IMR-90 (cell line): ENCODE measurements around the gene LAMA2. TPM values are rescaled to one million over a fixed set of nuclear protein-coding genes. Genes with fewer than 3 reads are reported as not detected.

Experiments
- ATAC-seq: fragments of 200-7000 bp; cut with Tn5 transposase; 2 replicates; pipeline ENCODE4 v1.9.1; 2020; ENCODE audit warnings: low read depth, mild to moderate bottlenecking, moderate library complexity
- BruUV-seq: library from RNA; stranded (reverse); fragments of 400-500 nt; replicated peaks from 2 replicates; lab custom pipeline; 2021; lab: Mats Ljungman, UMichigan
- CTCF ChIA-PET: fragments of 300-600 bp; formaldehyde crosslinking; extraction: SDS; loops from one replicate; lab custom pipeline; 2021; ENCODE audit warnings: antibody characterized with exemption; lab: Yijun Ruan, JAX
- POLR2A ChIA-PET: fragments of 300-600 bp; sonication (Branson Sonifier 250); formaldehyde crosslinking; loops from one replicate; lab custom pipeline; 2022; ENCODE audit warnings: antibody characterized with exemption; ENCODE audit not compliant: unreplicated experiment; lab: Charles Lee
- DNase-seq: peaks from one replicate; pipeline ENCODE4 v3.0.0; 2013
- H2AFZ ChIP-seq: replicated peaks from 2 replicates; pipeline ENCODE3; 2013; ENCODE audit warnings: low read length, mild to moderate bottlenecking; ENCODE audit not compliant: poor library complexity
- H2AK5ac ChIP-seq: 2 replicates; pipeline ENCODE4 v1.6.1; 2013; ENCODE audit warnings: low read depth, low read length, inconsistent platforms
- H2AK9ac ChIP-seq: replicated peaks from 2 replicates; pipeline ENCODE3; 2013; ENCODE audit warnings: mild to moderate bottlenecking, low read depth, low read length, moderate library complexity; ENCODE audit not compliant: poor library complexity
- H2BK120ac ChIP-seq: 2 replicates; pipeline ENCODE4 v1.6.1; 2013; ENCODE audit warnings: low read depth, low read length, inconsistent platforms
- H2BK15ac ChIP-seq: 3 replicates; pipeline ENCODE4 v1.6.1; 2013; ENCODE audit warnings: low read depth, low read length, inconsistent platforms
- H2BK20ac ChIP-seq: 2 replicates; pipeline ENCODE4 v1.6.1; 2013; ENCODE audit warnings: low read depth, mild to moderate bottlenecking, inconsistent platforms, low read length, moderate library complexity
- H2BK5ac ChIP-seq: 2 replicates; pipeline ENCODE4 v1.6.1; 2013; ENCODE audit warnings: mild to moderate bottlenecking, low read depth, low read length, inconsistent platforms; ENCODE audit not compliant: poor library complexity, severe bottlenecking
- H3K14ac ChIP-seq: replicated peaks from 2 replicates; pipeline ENCODE4 v1.6.1; 2013; ENCODE audit warnings: low read depth, low read length, inconsistent platforms
- H3K18ac ChIP-seq: 2 replicates; pipeline ENCODE4 v1.6.1; 2013; ENCODE audit warnings: low read depth, low read length, control low read depth
- H3K23ac ChIP-seq: 2 replicates; pipeline ENCODE4 v1.6.1; 2013; ENCODE audit warnings: low read depth, low read length, inconsistent platforms
- H3K27ac ChIP-seq: 2 replicates; pipeline ENCODE4 v1.5.1; 2013; ENCODE audit warnings: mild to moderate bottlenecking, control low read depth, low read length; ENCODE audit not compliant: insufficient read depth
- H3K27me3 ChIP-seq: 2 replicates; pipeline ENCODE4 v1.6.1; 2013; ENCODE audit warnings: low read length; ENCODE audit not compliant: control insufficient read depth, insufficient read depth
- H3K36me3 ChIP-seq: 2 replicates; pipeline ENCODE4 v1.6.1; 2013; ENCODE audit warnings: low read length, mixed read lengths; ENCODE audit not compliant: control insufficient read depth, insufficient read depth
- H3K4ac ChIP-seq: 2 replicates; pipeline ENCODE4 v1.6.1; 2013; ENCODE audit warnings: low read depth, low read length, inconsistent platforms
- H3K4me1 ChIP-seq: 2 replicates; pipeline ENCODE4 v1.6.1; 2013; ENCODE audit warnings: low read length, mixed read lengths; ENCODE audit not compliant: control insufficient read depth, insufficient read depth
- H3K4me2 ChIP-seq: 2 replicates; pipeline ENCODE4 v1.6.1; 2013; ENCODE audit warnings: low read depth, mild to moderate bottlenecking, control low read depth, low read length, moderate library complexity
- H3K4me3 ChIP-seq: 2 replicates; pipeline ENCODE4 v1.5.1; 2013; ENCODE audit warnings: low read depth, mild to moderate bottlenecking, control low read depth, low read length, moderate library complexity; ENCODE audit not compliant: insufficient read depth
- H3K56ac ChIP-seq: 2 replicates; pipeline ENCODE4 v1.6.1; 2013; ENCODE audit warnings: low read length, inconsistent platforms; ENCODE audit not compliant: insufficient read depth; ENCODE audit errors: extremely low read depth
- H3K79me1 ChIP-seq, 2 experiments: 2 replicates each; pipeline ENCODE4 v1.6.1; 2013; ENCODE audit warnings: low read length in 2 of 2, inconsistent platforms in 1 of 2, low read depth in 1 of 2
- H3K9ac ChIP-seq: 2 replicates; pipeline ENCODE4 v1.6.1; 2013; ENCODE audit warnings: low read depth, low read length, control low read depth
- H3K9me1 ChIP-seq: 2 replicates; pipeline ENCODE4 v1.6.1; 2013; ENCODE audit warnings: low read length, inconsistent platforms; ENCODE audit not compliant: insufficient read depth
- H3K9me3 ChIP-seq: 2 replicates; pipeline ENCODE4 v1.6.1; 2013; ENCODE audit warnings: low read length; ENCODE audit not compliant: control insufficient read depth, insufficient read depth
- H4K20me1 ChIP-seq: 2 replicates; pipeline ENCODE4 v1.6.1; 2013; ENCODE audit warnings: low read length, inconsistent platforms; ENCODE audit not compliant: insufficient read depth
- H4K5ac ChIP-seq: 2 replicates; pipeline ENCODE4 v1.6.1; 2013; ENCODE audit warnings: mild to moderate bottlenecking, low read depth, low read length, control low read depth
- H4K8ac ChIP-seq, 2 experiments: 2 replicates each; pipeline ENCODE4 v1.6.1; 2013; ENCODE audit warnings: low read depth in 2 of 2, low read length in 2 of 2, control low read depth in 1 of 2, inconsistent platforms in 1 of 2
- H4K91ac ChIP-seq: 2 replicates; pipeline ENCODE4 v1.6.1; 2013; ENCODE audit warnings: low read depth, low read length, inconsistent platforms; ENCODE audit not compliant: insufficient read depth
- CEBPB ChIP-seq: IDR thresholded peaks from 2 replicates; pipeline ENCODE4 v1.6.1; 2012; ENCODE audit warnings: low read depth, low read length, improper control_type of control experiment
- FOS ChIP-seq: fragments of 150-350 bp; IDR thresholded peaks from 2 replicates; pipeline ENCODE4 v1.6.1; 2016; ENCODE audit warnings: low read depth, low read length
- MAZ ChIP-seq: IDR thresholded peaks from 2 replicates; pipeline ENCODE4 v1.6.1; 2012; ENCODE audit warnings: low read depth, mild to moderate bottlenecking, low read length, improper control_type of control experiment, moderate library complexity, borderline replicate concordance
- SMC3 ChIP-seq: fragments of 150-350 bp; IDR thresholded peaks from 2 replicates; pipeline ENCODE4 v1.6.1; 2016; ENCODE audit warnings: low read depth, mild to moderate bottlenecking, antibody characterized with exemption, low read length, moderate library complexity
- USF2 ChIP-seq: fragments of 150-350 bp; IDR thresholded peaks from 2 replicates; pipeline ENCODE4 v1.6.1; 2017; ENCODE audit warnings: mild to moderate bottlenecking, antibody characterized with exemption, low read length, low read depth
- WGBS, 2 experiments: methylation state at CpG; one replicate each; pipeline versions ENCODE4 v1.1.5 to v1.1.7; 2013; ENCODE audit warnings: missing lambda C conversion rate in 2 of 2; ENCODE audit not compliant: insufficient read length in 1 of 2; ENCODE audit errors: extremely low coverage in 2 of 2; 5-methylcytosine and 5-hydroxymethylcytosine counted together
- dilution Hi-C: fragments of 300-500 bp; cut with HindIII; formaldehyde crosslinking; loops from one replicate; pipeline ENCODE4 v1.14.3; 2018; ENCODE audit warnings: low sequenced_read_pairs; ENCODE audit not compliant: unreplicated experiment
- in situ Hi-C: fragments of 300-500 bp; cut with MboI; formaldehyde crosslinking; loops from 3 replicates; pipeline ENCODE4 v1.14.3; 2019; ENCODE audit warnings: low sequenced_read_pairs, inconsistent platforms, mixed read lengths
- intact Hi-C: fragments of 100-400 bp; cut with micrococcal nuclease; formaldehyde crosslinking; loops from 2 replicates; pipeline ENCODE4 v1.10.0; 2022
- polyA plus RNA-seq, 3 experiments: library from polyadenylated mRNA; depleted of rRNA; stranded (reverse); fragments of >200 nt; gene quantifications; 2 replicates each; pipeline ENCODE4 v1.2.3, GENCODE V29; 2012; ENCODE audit warnings: low replicate concordance in 1 of 3
- total RNA-seq: library from RNA; depleted of rRNA; stranded (reverse); fragments of >200 nt; gene quantifications from 2 replicates; pipeline ENCODE4 v1.2.3, GENCODE V29; 2012

Gene LAMA2
- total and polyA plus RNA-seq, 2 of the 4 experiments (the other 2 are of a cell fraction), result 9.9 to 13.3 TPM

GRCh38 chr6:129203190-129203900 is 320.4 kb downstream of the LAMA2 start:
- H3K4me2 ChIP-seq, result no peak overlapping the region
- no peak overlapping the region for H2BK120ac ChIP-seq
- no peak overlapping the region for H3K23ac ChIP-seq
- H2AK9ac ChIP-seq, result no peak overlapping the region
- H3K27me3 ChIP-seq, result peaks cover 3% of the 10 kb centered on the region
- no peak overlapping the region for H3K56ac ChIP-seq
- intact Hi-C loops, result no loop called here
- H3K4me1 ChIP-seq, result no peaks in the 10 kb centered on the region; the same call in 1 of the 2 replicates
- no peak for ATAC-seq
- in situ Hi-C loops, result no loop called here
- H2BK15ac ChIP-seq, result no peak overlapping the region
- H3K14ac ChIP-seq, result no peak overlapping the region
- H4K20me1 ChIP-seq, result no peaks in the 10 kb centered on the region
- no peaks in the 10 kb centered on the region for H3K9me3 ChIP-seq
- no peak overlapping the region for H2AK5ac ChIP-seq
- H2AFZ ChIP-seq, result no peak overlapping the region
- H3K9me1 ChIP-seq, result no peaks in the 10 kb centered on the region
- TF ChIP-seq SMC3 (no peak), CEBPB (no peak), FOS (no peak), USF2 (no peak), MAZ (no peak)
- POLR2A ChIA-PET, result no interaction called here
- no peak overlapping the region for H4K5ac ChIP-seq
- no peak for DNase-seq
- no peak overlapping the region for H3K9ac ChIP-seq
- no CpG with 5 or more reads among the region's 5 CpGs for WGBS, 2 experiments
- CTCF ChIA-PET, result interaction anchor here (1.2 kb wide), 1 partner anchor 9 kb away, joined by 5 read pairs; no protein-coding TSS in a partner anchor
- H4K8ac ChIP-seq, result no peak overlapping the region
- no peak overlapping the region for H3K4me3 ChIP-seq
- H3K18ac ChIP-seq, result no peak overlapping the region
- no peak overlapping the region for H3K4ac ChIP-seq
- no peak overlapping the region for H3K27ac ChIP-seq
- dilution Hi-C loops, result no loop called here
- no TSS peak for BruUV-seq
- H2BK20ac ChIP-seq, result no peak overlapping the region
- H2BK5ac ChIP-seq, result no peak overlapping the region
- no peaks in the 10 kb centered on the region for H3K79me1 ChIP-seq
- H3K36me3 ChIP-seq, result no peaks in the 10 kb centered on the region
- H4K91ac ChIP-seq, result no peak overlapping the region
